ENCODE results near the gene CCK.

GRCh38 chr3:42229942-42230688 lies 35.9 kb downstream of the CCK start:
- TF ChIP-seq CTCF (IDR thresholded peaks at IDR 0.05 in 8 of 11, conservative IDR thresholded peaks at IDR 0.05 in 3 of 11) (peak in 4 of 11 experiments; percentile 22 to 38 (median 34)), POLR2AphosphoS5 (IDR thresholded peaks at IDR 0.05) (no peak), POLR2A (IDR thresholded peaks at IDR 0.05) (no peak)

Measured in spleen (tissue), 7 donors.